Tibial nerve (tissue), 4 donors: ENCODE data around the gene TLCD2. TPM values are rescaled to one million over a fixed set of nuclear protein-coding genes. Genes with fewer than 3 reads are reported as not detected.

Experiments used
- DNase-seq, 2 donors: peaks; one replicate each; pipeline ENCODE4 v3.0.0-alpha.2; 2019; ENCODE audit warnings: low spot score in 2 of 2
- H3K27ac ChIP-seq, 4 donors: fragments of 200-600 bp; sonication (generic) in 3 of 4; one replicate each; pipeline ENCODE4 v1.5.1; 2017 to 2019; ENCODE audit warnings: mild to moderate bottlenecking in 1 of 4
- H3K27me3 ChIP-seq, 2 donors: fragments of 200-600 bp; sonication (generic) in 1 of 2; one replicate each; pipeline versions ENCODE4 v1.5.1 to v1.6.0; 2017 to 2019
- H3K36me3 ChIP-seq, 3 donors: fragments of 200-600 bp; sonication (generic); one replicate each; pipeline ENCODE4 v1.5.1; 2018 to 2019
- H3K4me1 ChIP-seq, 4 donors: fragments of 200-600 bp; sonication (generic) in 3 of 4; one replicate each; pipeline ENCODE4 v1.5.1; 2017 to 2019
- H3K4me3 ChIP-seq, 4 donors: fragments of 200-600 bp; sonication (generic) in 3 of 4; one replicate each; pipeline ENCODE4 v1.5.1; 2017 to 2019; ENCODE audit warnings: mild to moderate bottlenecking in 1 of 4, moderate library complexity in 1 of 4
- H3K9me3 ChIP-seq, 4 donors: fragments of 200-600 bp; sonication (generic) in 3 of 4; one replicate each; pipeline ENCODE4 v1.5.1; 2017 to 2019
- EP300 ChIP-seq, 2 donors: sonication (generic); formaldehyde crosslinking; IDR thresholded peaks; one replicate each; pipeline ENCODE4 v1.6.1; 2017; ENCODE audit warnings: antibody characterized with exemption in 2 of 2, mild to moderate bottlenecking in 1 of 2
- POLR2A ChIP-seq, 2 donors: fragments of 450-650 bp; IDR thresholded peaks; one replicate each; pipeline ENCODE4 v1.6.1; 2017; ENCODE audit warnings: antibody characterized with exemption in 2 of 2, mild to moderate bottlenecking in 2 of 2, moderate library complexity in 2 of 2
- WGBS, 2 donors: methylation state at CpG; one replicate each; pipeline ENCODE4 v1.1.5; 2018; 5-methylcytosine and 5-hydroxymethylcytosine counted together
- total RNA-seq, 4 donors: library from RNA; depleted of rRNA; stranded (reverse); fragments of >200 nt; gene quantifications; one replicate each; pipeline ENCODE4 v1.1.0, GENCODE V29; 2016
- TF ChIP-seq, protein P1 (sequence below), 5 experiments: fragments of 200-600 bp in 3 of 5; fragments of 450-650 bp in 2 of 5; sonication (generic) in 3 of 5; IDR thresholded peaks; one replicate each; pipeline ENCODE4 v1.5.1; 2016 to 2019; ENCODE audit warnings: antibody characterized with exemption in 5 of 5, mild to moderate bottlenecking in 3 of 5, moderate library complexity in 2 of 5

Gene TLCD2
- 10 to 100 TPM in 3 of 4 donors, 1 to 10 TPM in 1; 7.5 to 11.8 (median 11.1) TPM for total RNA-seq

DNA sequence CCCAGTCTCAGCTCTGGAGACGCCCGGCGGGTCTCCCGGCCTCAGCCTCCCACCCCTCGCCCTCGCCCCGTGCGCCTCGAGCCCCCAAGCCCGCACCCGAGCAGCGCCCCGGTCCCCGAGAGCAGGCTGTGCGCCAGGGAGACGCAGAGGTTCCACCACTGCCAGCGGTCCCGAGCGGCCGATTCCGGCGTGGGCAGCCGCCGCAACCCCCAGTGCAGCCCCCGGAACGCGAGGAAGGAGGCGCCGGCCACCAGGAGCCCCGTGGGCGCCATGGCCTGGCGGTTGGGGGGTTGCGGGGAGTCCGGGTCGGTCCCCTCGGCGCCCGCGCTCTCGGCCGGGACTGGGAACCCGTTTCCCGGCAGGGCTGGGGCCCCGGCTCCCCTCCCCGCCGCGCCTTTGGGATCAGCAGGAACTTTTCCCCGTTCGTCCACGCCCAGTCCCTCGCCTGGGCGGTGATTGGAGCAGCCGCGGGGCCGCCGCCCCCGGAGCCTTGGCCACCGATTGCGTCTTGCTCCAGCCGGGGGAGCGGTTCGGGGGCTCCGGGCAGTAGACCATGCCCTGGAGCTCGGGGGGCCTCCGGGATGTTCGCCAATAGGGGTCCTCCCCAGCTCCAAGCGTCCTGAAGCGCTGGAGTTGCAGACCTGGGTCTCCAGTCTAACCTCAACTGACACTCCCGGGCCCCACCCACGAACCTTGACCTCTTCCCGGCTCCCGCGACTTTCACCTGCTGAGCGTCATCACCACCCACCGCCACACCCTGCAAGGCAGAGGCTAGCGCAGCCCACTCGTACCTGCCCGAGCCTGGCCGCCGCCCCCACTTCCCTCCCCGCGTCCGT, at the start of gene TLCD2:
TLCD2 (minus strand) TSS at position 407 of the 836 bp plus-strand sequence; CDS start at position 272, 135 bp downstream.
- H3K27ac ChIP-seq = peak within 1 kb of the TSS; percentile 61 to 89 (median 86)
- DNase-seq = peak in 1 of 2 donors; percentile 59
- H3K27me3 ChIP-seq = no peaks in the 10 kb centered on the region
- no peaks in the 10 kb centered on the region for H3K9me3 ChIP-seq
- peak within 1 kb of the TSS; percentile 47 to 73 (median 66) for H3K4me3 ChIP-seq
- H3K36me3 ChIP-seq = peaks cover 0 to 24% (median 0%) of the 10 kb centered on the region in 3 donors
- TF ChIP-seq POLR2A (IDR thresholded peaks at IDR 0.05) = peak in 1 of 2 donors; percentile 14
- peak in 1 of 2 donors; percentile 66 for TF ChIP-seq EP300 (IDR thresholded peaks at IDR 0.05)
- TF ChIP-seq, protein P1, sequence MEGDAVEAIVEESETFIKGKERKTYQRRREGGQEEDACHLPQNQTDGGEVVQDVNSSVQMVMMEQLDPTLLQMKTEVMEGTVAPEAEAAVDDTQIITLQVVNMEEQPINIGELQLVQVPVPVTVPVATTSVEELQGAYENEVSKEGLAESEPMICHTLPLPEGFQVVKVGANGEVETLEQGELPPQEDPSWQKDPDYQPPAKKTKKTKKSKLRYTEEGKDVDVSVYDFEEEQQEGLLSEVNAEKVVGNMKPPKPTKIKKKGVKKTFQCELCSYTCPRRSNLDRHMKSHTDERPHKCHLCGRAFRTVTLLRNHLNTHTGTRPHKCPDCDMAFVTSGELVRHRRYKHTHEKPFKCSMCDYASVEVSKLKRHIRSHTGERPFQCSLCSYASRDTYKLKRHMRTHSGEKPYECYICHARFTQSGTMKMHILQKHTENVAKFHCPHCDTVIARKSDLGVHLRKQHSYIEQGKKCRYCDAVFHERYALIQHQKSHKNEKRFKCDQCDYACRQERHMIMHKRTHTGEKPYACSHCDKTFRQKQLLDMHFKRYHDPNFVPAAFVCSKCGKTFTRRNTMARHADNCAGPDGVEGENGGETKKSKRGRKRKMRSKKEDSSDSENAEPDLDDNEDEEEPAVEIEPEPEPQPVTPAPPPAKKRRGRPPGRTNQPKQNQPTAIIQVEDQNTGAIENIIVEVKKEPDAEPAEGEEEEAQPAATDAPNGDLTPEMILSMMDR (IDR thresholded peaks at IDR 0.05) = peak in 1 of 5 experiments; percentile 15
- WGBS, 2 donors = 7 to 27% methylated on average over 7 to 39 of the region's 83 CpGs
- H3K4me1 ChIP-seq = peaks cover 0 to 63% (median 28%) of the 10 kb centered on the region in 4 donors

- Histone ChIP-seq H3K27ac (no peak overlapping the region), H3K4me1 (peaks cover 0 to 43% (median 15%) of the 10 kb centered on the region in 4 donors), H3K4me3 (no peak overlapping the region), H3K36me3 (no peaks in the 10 kb centered on the region), H3K27me3 (peaks cover 0 to 11% of the 10 kb centered on the region in 2 donors), H3K9me3 (no peaks in the 10 kb centered on the region)
- DNase-seq = no peak
- no peak for TF ChIP-seq EP300 (IDR thresholded peaks at IDR 0.05)
- TF ChIP-seq POLR2A (IDR thresholded peaks at IDR 0.05) = no peak
- TF ChIP-seq, protein P1 (IDR thresholded peaks at IDR 0.05) = no peak
- WGBS, 2 donors = 70 to 78% methylated on average over 5 of the region's 5 CpGs
Measured at GRCh38 chr17:1759529-1759928, 49.4 kb upstream of the TLCD2 start.

DNA sequence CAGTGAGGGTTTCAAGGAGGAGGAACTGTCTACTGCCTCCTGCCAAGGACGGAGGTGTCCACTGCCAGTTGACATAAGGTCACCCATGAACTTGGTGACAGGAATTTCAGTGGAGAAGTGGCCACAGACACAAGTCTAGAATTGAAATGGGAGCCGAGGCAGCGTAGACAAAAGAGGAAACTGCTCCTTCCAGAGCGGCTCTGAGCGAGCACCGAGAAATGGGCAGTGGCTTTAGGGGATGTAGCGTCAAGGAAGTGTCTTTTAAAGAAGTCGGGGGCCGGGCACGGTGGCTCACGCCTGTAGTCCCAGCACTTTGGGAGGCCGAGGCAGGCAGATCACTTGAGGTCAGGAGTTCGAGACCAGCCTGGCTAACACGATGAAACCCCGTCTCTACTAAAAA, 48.6 kb upstream of the TLCD2 start:
- Histone ChIP-seq H3K4me1 (peaks cover 0 to 36% (median 11%) of the 10 kb centered on the region in 4 donors), H3K36me3 (no peaks in the 10 kb centered on the region), H3K27me3 (peaks cover 0 to 11% of the 10 kb centered on the region in 2 donors), H3K27ac (peak overlapping the region in 1 of 4 donors; percentile 1), H3K4me3 (no peak overlapping the region), H3K9me3 (no peaks in the 10 kb centered on the region)
- TF ChIP-seq POLR2A (IDR thresholded peaks at IDR 0.05) (no peak), EP300 (IDR thresholded peaks at IDR 0.05) (no peak)
- TF ChIP-seq, protein P1 (IDR thresholded peaks at IDR 0.05) = no peak
- 66 to 74% methylated on average over 15 of the region's 15 CpGs for WGBS, 2 donors
- DNase-seq = no peak

GRCh38 chr17:1755827-1756262, 45.7 kb upstream of the TLCD2 start:
- no peak for DNase-seq
- no peaks in the 10 kb centered on the region for H3K9me3 ChIP-seq
- no peaks in the 10 kb centered on the region for H3K36me3 ChIP-seq
- TF ChIP-seq, protein P1 (IDR thresholded peaks at IDR 0.05) = no peak
- TF ChIP-seq EP300 (IDR thresholded peaks at IDR 0.05) = no peak
- no peak for TF ChIP-seq POLR2A (IDR thresholded peaks at IDR 0.05)
- peaks cover 0 to 7% of the 10 kb centered on the region in 2 donors for H3K27me3 ChIP-seq
- WGBS, 2 donors = 60 to 63% methylated on average over 17 of the region's 17 CpGs
- no peak overlapping the region for H3K27ac ChIP-seq
- H3K4me1 ChIP-seq = peaks cover 0 to 15% (median 4%) of the 10 kb centered on the region in 4 donors
- no peak overlapping the region for H3K4me3 ChIP-seq
